IMR-90 (cell line): Measurements from ENCODE around the gene SYNC.

Experiments used
- BHLHE40 ChIP-seq: fragments of 150-350 bp; IDR thresholded peaks from 2 replicates; pipeline ENCODE4 v1.6.1; 2016; ENCODE audit warnings: mild to moderate bottlenecking, low read depth, low read length
- CHD1 ChIP-seq: IDR thresholded peaks from 2 replicates; pipeline ENCODE4 v1.6.1; 2012; ENCODE audit warnings: low read depth, low read length, improper control_type of control experiment
- CTCF ChIP-seq: conservative IDR thresholded peaks from 2 replicates; pipeline ENCODE4 v1.5.1; 2012; ENCODE audit warnings: mild to moderate bottlenecking, low read depth, low read length, improper control_type of control experiment
- FOS ChIP-seq: fragments of 150-350 bp; IDR thresholded peaks from 2 replicates; pipeline ENCODE4 v1.6.1; 2016; ENCODE audit warnings: low read depth, low read length
- MAFK ChIP-seq: IDR thresholded peaks from 2 replicates; pipeline ENCODE4 v1.6.1; 2012; ENCODE audit warnings: low read depth, low read length, improper control_type of control experiment
- MXI1 ChIP-seq: IDR thresholded peaks from 2 replicates; pipeline ENCODE4 v1.6.1; 2012; ENCODE audit warnings: low read depth, mild to moderate bottlenecking, low read length, moderate library complexity, borderline replicate concordance
- POLR2A ChIP-seq: IDR thresholded peaks from 2 replicates; pipeline ENCODE4 v1.6.1; 2012; ENCODE audit warnings: mild to moderate bottlenecking, low read depth, low read length
- RAD21 ChIP-seq: IDR thresholded peaks from 2 replicates; pipeline ENCODE4 v1.6.1; 2012; ENCODE audit warnings: low read length, improper control_type of control experiment
- RCOR1 ChIP-seq: IDR thresholded peaks from 2 replicates; pipeline ENCODE4 v1.6.1; 2012; ENCODE audit warnings: mild to moderate bottlenecking, low read length, improper control_type of control experiment; ENCODE audit not compliant: insufficient replicate concordance
- SMC3 ChIP-seq: fragments of 150-350 bp; IDR thresholded peaks from 2 replicates; pipeline ENCODE4 v1.6.1; 2016; ENCODE audit warnings: low read depth, mild to moderate bottlenecking, antibody characterized with exemption, low read length, moderate library complexity

- no peak for TF ChIP-seq BHLHE40
- TF ChIP-seq RAD21: no peak
- no peak for TF ChIP-seq CTCF
- no peak for TF ChIP-seq MXI1
- TF ChIP-seq SMC3: no peak
- no peak for TF ChIP-seq FOS
- TF ChIP-seq RCOR1: no peak
- TF ChIP-seq POLR2A: no peak; the same call in 1 of the 2 replicates
- TF ChIP-seq MAFK: no peak
- TF ChIP-seq CHD1: no peak
Observed at GRCh38 chr1:32684167-32684811, 18.3 kb downstream of the SYNC start.
